CD4-positive, alpha-beta T cell treated with Interleukin-12 subunit alpha and Interleukin-12 subunit beta, for 1 hour (primary cell): ENCODE measurements around the gene CEACAM20.
"Not testable (repeated sequence)": the region's sequence is repeated elsewhere in the genome, so short reads cannot be mapped to it uniquely, and the experiment has no call there.

Experiments
- DNase-seq: peaks from one replicate; pipeline ENCODE4 v3.0.0-alpha.2; 2020

CEACAM20 gene

DNA sequence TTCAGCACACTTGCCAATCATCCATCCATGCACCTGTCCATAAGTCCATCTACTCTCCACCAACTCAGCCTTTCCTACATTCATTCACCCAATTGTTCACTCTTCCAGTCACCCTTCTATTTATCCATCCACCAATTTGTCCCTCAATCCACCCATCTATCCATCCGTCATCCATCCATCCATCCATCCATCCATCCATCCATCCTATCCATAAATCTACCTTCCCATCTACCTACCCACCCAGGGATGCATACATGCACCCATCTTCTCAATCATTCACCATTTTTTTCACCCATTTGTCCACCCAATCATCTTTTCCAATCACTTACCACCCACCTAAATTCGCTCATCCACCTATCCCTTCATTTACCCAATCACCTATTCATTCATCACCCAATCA is 14.6 kb upstream of the CEACAM20 start:
- no peak for DNase-seq

- no peak for DNase-seq
Observed at GRCh38 chr19:44542671-44543070, 13.2 kb upstream of the CEACAM20 start.

DNA sequence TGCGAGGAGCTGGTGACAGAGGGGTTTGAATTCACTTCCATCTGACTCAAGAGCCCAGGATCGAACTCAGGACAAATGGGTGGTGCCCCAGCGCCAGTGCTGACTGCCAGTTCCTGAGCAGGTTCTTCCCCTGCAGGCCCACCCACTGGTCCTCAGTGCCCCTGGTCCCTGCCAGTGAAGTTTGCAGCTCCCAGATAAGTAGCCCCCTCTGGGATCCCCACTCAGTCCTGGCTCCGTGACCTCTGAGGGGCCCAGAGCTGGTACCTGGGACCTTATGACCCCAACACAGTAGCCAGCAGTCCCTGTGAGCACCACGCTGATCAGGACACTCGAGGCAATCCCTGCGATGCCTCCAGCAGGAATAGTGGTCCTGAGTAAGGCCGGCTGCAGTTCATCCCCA is 11.3 kb upstream of the CEACAM20 start:
- DNase-seq = no peak

DNA sequence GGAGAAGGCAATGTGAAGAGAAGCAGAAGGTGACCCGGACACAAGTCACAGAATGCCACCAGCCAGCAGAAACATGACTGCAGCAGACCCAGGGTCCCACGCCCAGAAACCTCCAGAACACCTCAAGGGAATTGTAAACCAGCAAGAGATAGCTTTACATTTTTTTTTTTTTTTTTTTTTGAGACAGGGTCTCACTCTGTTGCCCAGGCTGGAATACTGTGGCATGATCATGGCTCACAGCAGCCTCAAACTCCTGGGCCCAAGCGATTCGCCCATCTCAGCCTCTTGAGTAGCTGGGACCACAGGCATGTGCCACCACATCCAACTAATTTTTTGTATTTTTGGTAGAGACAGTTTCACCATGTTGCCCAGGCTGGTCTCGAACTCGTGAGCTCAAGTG is 10.5 kb upstream of the CEACAM20 start:
- no peak for DNase-seq

DNA sequence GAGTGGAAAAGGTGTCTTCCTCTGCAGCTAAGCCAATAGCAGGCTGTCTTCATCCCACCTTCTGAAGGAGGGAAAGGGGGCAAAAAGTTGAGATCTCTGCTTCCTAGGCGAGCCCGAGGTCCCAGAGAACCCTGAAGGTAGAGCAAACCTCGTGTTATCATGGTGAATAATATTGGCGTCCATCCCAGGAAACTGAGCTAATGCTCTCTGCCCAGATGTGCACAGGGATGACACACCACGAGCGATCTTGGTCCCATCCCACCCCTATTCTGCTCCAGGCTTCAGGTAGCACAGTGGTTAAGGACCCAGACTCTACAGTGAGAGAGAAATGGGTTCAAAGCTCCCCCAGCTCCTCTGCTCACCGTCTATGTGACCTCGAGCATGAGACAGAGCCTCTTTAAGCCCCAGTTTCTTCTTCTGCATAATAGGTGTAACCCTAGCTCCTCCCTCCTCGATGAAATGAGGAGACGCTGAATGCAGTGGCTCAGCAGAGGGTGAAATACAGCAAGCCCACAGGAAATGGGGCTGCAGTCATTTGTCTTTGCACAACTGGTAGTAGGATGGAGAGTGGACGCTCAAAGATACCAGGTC is 9.9 kb upstream of the CEACAM20 start:
- no peak for DNase-seq

- not testable (repeated sequence) for DNase-seq
Observed at GRCh38 chr19:44535361-44535760, 5.9 kb upstream of the CEACAM20 start.

GRCh38 chr19:44532819-44533218 is 3.3 kb upstream of the CEACAM20 start:
- DNase-seq = no peak

- DNase-seq = no peak
Observed at GRCh38 chr19:44530777-44531176, 1.3 kb upstream of the CEACAM20 start.

DNA sequence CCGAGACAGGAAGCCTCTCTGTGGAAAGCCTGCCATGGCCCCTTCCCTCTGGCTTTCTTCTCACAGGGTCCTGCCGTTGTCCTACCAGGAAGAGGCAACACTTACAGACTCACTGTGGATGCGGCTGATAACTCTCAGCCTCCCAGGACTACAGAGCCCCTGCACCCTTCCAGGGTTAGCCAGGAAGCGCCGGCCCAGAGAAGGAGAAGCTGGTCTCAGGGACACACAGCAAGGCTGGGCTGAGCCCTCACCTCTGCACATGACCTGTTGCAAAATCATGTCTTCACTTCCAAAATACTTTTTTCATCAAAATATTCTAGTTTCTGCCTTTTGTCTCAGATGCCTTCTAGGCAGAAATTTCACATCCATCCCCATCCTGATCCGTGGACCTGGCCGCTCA is 1.9 kb downstream of the CEACAM20 start:
- DNase-seq = no peak

- DNase-seq = no peak
Observed at GRCh38 chr19:44525721-44526430, 3.6 kb downstream of the CEACAM20 start.

DNA sequence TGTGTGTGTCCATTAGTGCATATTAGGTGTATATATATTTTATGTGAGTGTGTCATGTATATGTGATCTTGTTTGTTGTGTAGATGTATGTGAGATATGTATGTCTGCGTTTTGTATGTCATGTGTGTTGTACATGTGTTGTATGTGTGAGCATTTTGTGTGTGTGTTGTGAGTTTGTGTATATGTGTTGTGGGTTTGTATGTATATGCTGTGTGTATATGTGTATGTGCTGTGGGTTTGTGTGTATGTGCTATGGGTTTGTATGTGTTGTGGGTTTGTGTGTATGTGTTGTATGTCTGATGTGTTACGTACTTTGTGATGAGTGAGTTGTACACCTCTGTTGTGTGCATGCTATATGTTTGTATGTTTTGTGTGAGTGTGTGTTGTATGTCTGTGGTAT is 8.1 kb downstream of the CEACAM20 start:
- DNase-seq = no peak

DNA sequence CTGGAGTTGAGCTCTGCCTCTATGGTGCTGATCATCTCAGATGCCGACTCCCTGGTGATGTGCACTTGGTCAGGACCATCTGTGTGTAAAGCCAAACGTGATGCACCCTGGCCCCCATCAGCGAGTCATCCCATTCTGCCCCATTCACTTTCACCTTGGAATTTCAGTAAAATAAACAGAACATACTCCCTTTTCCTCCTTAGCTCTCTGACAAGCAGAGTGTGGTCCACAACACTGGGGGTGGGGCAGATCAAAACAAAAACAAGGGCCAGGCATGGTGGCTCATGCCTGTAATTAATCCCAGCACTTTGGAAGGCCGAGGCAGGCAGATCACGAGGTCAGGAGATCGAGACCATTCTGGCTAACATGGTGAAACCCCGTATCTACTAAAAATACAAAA is 12.3 kb downstream of the CEACAM20 start:
- DNase-seq = no peak

- no peak for DNase-seq
Observed at GRCh38 chr19:44515907-44516306, 13.6 kb downstream of the CEACAM20 start.

DNA sequence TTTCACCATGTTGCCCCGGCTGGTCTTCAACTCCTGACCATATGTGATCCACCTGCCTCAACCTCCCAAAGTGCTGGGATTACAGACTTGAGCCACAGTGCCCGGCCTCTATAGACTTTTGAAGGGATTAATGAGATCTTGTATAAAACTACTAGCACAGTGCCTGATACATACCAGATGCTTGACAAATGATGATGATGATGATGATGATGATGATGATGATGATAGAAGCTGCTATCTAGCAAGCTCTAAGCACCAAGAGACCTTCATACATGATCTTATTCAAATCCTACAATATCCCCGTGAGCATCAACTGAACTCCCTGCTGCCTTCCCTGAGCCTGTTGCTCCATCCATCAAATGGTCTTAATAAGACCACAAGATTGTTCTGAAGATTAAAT is 14.4 kb downstream of the CEACAM20 start:
- no peak for DNase-seq

GRCh38 chr19:44512326-44513298 is 16.9 kb downstream of the CEACAM20 start:
- DNase-seq = no peak

DNA sequence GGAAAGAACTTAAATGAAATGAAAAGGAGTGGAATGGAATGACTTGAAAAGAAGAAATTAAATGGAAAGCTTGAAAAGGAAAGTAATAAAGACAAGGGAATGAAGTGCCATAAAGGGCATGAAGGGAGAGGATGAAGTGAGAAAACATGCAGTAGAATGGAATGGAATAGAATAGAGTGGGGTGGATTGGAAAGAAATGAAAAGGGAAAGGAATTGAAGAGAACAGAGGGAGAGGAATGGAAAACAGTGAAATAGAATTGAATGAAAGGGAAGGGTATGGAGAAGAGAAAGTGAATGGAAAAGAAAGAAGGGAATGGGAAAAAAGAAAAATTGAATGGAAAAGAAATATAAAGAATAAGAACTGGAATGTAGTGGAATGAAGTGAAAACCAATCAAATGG is 20.0 kb downstream of the CEACAM20 start:
- no peak for DNase-seq

- DNase-seq = peak; percentile 96
Observed at GRCh38 chr19:44499962-44500949, 29.2 kb downstream of the CEACAM20 start, which contains the start of gene ZNF180. TSS of gene ZNF180 (minus strand) at chr19:44500522. CDS start at chr19:44497334, 3,188 bp downstream.

DNA sequence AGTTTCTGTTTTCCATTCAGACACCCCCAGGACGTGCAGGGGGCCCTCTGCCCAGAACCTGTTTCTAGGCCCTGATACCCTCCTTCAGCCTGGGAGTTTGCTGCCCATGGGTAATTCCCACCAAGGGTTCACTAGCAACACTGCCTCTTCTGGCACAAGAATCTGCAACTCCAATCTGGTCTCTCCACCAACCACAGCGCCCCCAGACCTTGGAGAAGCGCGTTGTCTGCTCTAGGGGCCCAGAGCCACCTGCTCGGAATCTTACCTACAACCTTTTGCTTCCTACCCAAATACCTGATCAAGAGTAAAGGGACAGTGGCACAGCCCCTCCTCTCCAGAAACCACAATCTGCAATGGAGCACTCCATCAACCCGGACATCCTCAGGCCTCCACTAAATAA is 29.9 kb downstream of the CEACAM20 start:
- no peak for DNase-seq

DNA sequence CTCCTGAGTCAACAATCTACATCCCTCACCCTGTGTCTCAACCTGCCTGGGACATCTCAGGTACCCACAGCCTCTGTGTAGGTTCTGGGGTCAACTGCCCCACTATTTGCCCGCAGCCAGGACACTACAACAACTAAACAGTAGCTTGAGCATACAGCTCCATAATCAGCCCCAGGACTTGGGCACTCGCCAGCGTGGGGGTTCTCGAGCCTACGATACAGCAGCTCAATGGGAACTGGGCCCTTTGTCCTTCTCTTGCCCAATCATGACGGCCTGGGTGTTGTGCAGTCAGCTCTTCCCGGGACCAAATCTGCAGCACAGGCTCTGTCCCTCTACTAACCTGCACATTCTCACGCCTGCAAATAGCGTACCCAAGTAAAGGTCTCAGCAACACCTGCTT is 30.5 kb downstream of the CEACAM20 start:
- DNase-seq = no peak

GRCh38 chr19:44496711-44497110 is 32.8 kb downstream of the CEACAM20 start:
- no peak for DNase-seq

- peak; percentile 9 for DNase-seq
Observed at GRCh38 chr19:44476559-44477408, 52.7 kb downstream of the CEACAM20 start.
